Liver (tissue), 9 donors: ENCODE measurements around the gene TNRC6B. TPM values are rescaled to one million over a fixed set of nuclear protein-coding genes. Genes with fewer than 3 reads are reported as not detected.

Experiments
- DNase-seq: peaks from one replicate; pipeline ENCODE4 v3.0.0-alpha.2; 2017; ENCODE audit warnings: low spot score
- H3K27ac ChIP-seq, 2 donors: one replicate each; pipeline ENCODE4 v1.7.0; 2013; ENCODE audit warnings: inconsistent platforms in 2 of 2, low read length in 2 of 2, control low read depth in 1 of 2, low read depth in 1 of 2, mild to moderate bottlenecking in 1 of 2
- H3K27me3 ChIP-seq, 4 donors: one replicate each; pipeline versions ENCODE4 v1.6.1 to v1.7.0; 2013; ENCODE audit warnings: low read length in 3 of 4, inconsistent platforms in 1 of 4, mild to moderate bottlenecking in 1 of 4, moderate library complexity in 1 of 4; ENCODE audit not compliant: control insufficient read depth in 4 of 4, insufficient read depth in 4 of 4
- H3K36me3 ChIP-seq, 4 donors: one replicate each; pipeline versions ENCODE4 v1.6.1 to v1.7.0; 2013; ENCODE audit warnings: low read length in 3 of 4, mild to moderate bottlenecking in 3 of 4, low read depth in 1 of 4, moderate library complexity in 1 of 4; ENCODE audit not compliant: control insufficient read depth in 4 of 4, insufficient read depth in 3 of 4
- H3K4me1 ChIP-seq, 4 donors: one replicate each; pipeline versions ENCODE4 v1.6.1 to v1.7.0; 2013; ENCODE audit warnings: low read length in 3 of 4, mild to moderate bottlenecking in 3 of 4, moderate library complexity in 1 of 4; ENCODE audit not compliant: control insufficient read depth in 4 of 4, insufficient read depth in 4 of 4
- H3K4me3 ChIP-seq, 3 donors: one replicate each; pipeline versions ENCODE4 v1.6.1 to v1.7.0; 2013; ENCODE audit warnings: low read length in 3 of 3, control low read depth in 1 of 3, low read depth in 1 of 3, mild to moderate bottlenecking in 1 of 3
- H3K9ac ChIP-seq, 2 donors: one replicate each; pipeline ENCODE4 v1.7.0; 2013; ENCODE audit warnings: low read length in 2 of 2, mild to moderate bottlenecking in 2 of 2, moderate library complexity in 2 of 2, control low read depth in 1 of 2, low read depth in 1 of 2
- H3K9me3 ChIP-seq, 4 donors: one replicate each; pipeline versions ENCODE4 v1.6.1 to v1.7.0; 2013; ENCODE audit warnings: low read length in 3 of 4; ENCODE audit not compliant: control insufficient read depth in 4 of 4
- ATF3 ChIP-seq: IDR thresholded peaks from 2 replicates; pipeline ENCODE4 v1.6.1; 2016; ENCODE audit warnings: antibody characterized with exemption
- CTCF ChIP-seq: fragments of 150-350 bp; IDR thresholded peaks from 2 replicates; pipeline ENCODE4 v1.5.1; 2017; ENCODE audit warnings: improper control_type of control experiment, low read depth, low read length; ENCODE audit not compliant: missing input control
- EGR1 ChIP-seq, 2 donors: IDR thresholded peaks; 2 replicates each; pipeline ENCODE4 v1.6.1; 2016 to 2018; ENCODE audit warnings: antibody characterized with exemption in 2 of 2, low read depth in 2 of 2
- FOXA1 ChIP-seq: IDR thresholded peaks from 2 replicates; pipeline ENCODE4 v1.6.1; 2016; ENCODE audit warnings: antibody characterized with exemption
- FOXA2 ChIP-seq: IDR thresholded peaks from 2 replicates; pipeline ENCODE4 v1.6.1; 2016; ENCODE audit warnings: antibody characterized with exemption
- GABPA ChIP-seq, 2 donors: IDR thresholded peaks in 1 of 2; conservative IDR thresholded peaks in 1 of 2; 2 replicates each; pipeline ENCODE4 v1.6.1; 2016; ENCODE audit warnings: antibody characterized with exemption in 2 of 2, mild to moderate bottlenecking in 1 of 2, moderate library complexity in 1 of 2
- HNF4G ChIP-seq: IDR thresholded peaks from 2 replicates; pipeline ENCODE4 v1.6.1; 2016; ENCODE audit warnings: antibody characterized with exemption
- JUND ChIP-seq, 2 donors: IDR thresholded peaks; 2 replicates each; pipeline ENCODE4 v1.6.1; 2016; ENCODE audit warnings: antibody characterized with exemption in 2 of 2
- MAX ChIP-seq: IDR thresholded peaks from 2 replicates; pipeline ENCODE4 v1.6.1; 2016; ENCODE audit warnings: antibody characterized with exemption
- NR2F2 ChIP-seq: IDR thresholded peaks from 2 replicates; pipeline ENCODE4 v1.6.1; 2016; ENCODE audit warnings: antibody characterized with exemption
- RAD21 ChIP-seq, 2 donors: IDR thresholded peaks; 2 replicates each; pipeline ENCODE4 v1.6.1; 2016; ENCODE audit warnings: antibody characterized with exemption in 2 of 2, mild to moderate bottlenecking in 2 of 2
- REST ChIP-seq: IDR thresholded peaks from 2 replicates; pipeline ENCODE4 v1.6.1; 2016; ENCODE audit warnings: antibody characterized with exemption, mild to moderate bottlenecking
- RXRA ChIP-seq, 2 donors: IDR thresholded peaks; 2 replicates each; pipeline ENCODE4 v1.6.1; 2017 to 2018; ENCODE audit warnings: antibody characterized with exemption in 2 of 2, mild to moderate bottlenecking in 1 of 2
- SP1 ChIP-seq: IDR thresholded peaks from 2 replicates; pipeline ENCODE4 v1.6.1; 2018; ENCODE audit warnings: antibody characterized with exemption, mild to moderate bottlenecking
- TAF1 ChIP-seq: conservative IDR thresholded peaks from 2 replicates; pipeline ENCODE4 v1.6.1; 2016; ENCODE audit warnings: antibody characterized with exemption, mild to moderate bottlenecking
- YY1 ChIP-seq: IDR thresholded peaks from 2 replicates; pipeline ENCODE4 v1.6.1; 2016; ENCODE audit warnings: antibody characterized with exemption, mild to moderate bottlenecking
- ZBTB33 ChIP-seq: IDR thresholded peaks from 2 replicates; pipeline ENCODE4 v1.6.1; 2016; ENCODE audit warnings: antibody characterized with exemption
- WGBS: extraction: QIAGEN DNeasy Blood & Tissue Kit; methylation state at CpG from one replicate; pipeline ENCODE4 v1.1.7; 2013; 5-methylcytosine and 5-hydroxymethylcytosine counted together
- polyA plus RNA-seq, 2 donors: library from polyadenylated mRNA; stranded (reverse) in 1 of 2; unstranded in 1 of 2; fragments of 200-250 nt in 1 of 2; fragments of >200 nt in 1 of 2; fragmentation: Nextera tagmentation in 1 of 2; extraction: Ambion mirVana in 1 of 2; gene quantifications; one replicate each; pipeline versions ENCODE4 v1.2.1 to v1.2.3, GENCODE V29; 2013 to 2015
- total RNA-seq, 2 donors: library from RNA; depleted of rRNA; stranded (reverse); fragments of >200 nt; gene quantifications; one replicate each; pipeline ENCODE4 v1.2.3, GENCODE V29; 2014
- donor health status: healthy.
- donor health status: healthy.
- donor health status: healthy.
- donor health status: healthy.
- donor health status: healthy.

TNRC6B gene
- total and polyA plus RNA-seq, 4 donors, result 4.6 to 39.1 (median 26.4) TPM

GRCh38 chr22:40237788-40238424 is 60.2 kb downstream of the TNRC6B start:
- 92% methylated on average over 13 of the region's 13 CpGs for WGBS
- H3K9ac ChIP-seq, result no peak overlapping the region
- TF ChIP-seq CTCF, result no peak
- no peak for TF ChIP-seq SP1
- no peak for TF ChIP-seq JUND (IDR thresholded peaks at IDR 0.05)
- TF ChIP-seq FOXA1, result no peak
- no peak for TF ChIP-seq GABPA (IDR thresholded peaks at IDR 0.05 in 1 of 2, conservative IDR thresholded peaks at IDR 0.05 in 1 of 2)
- TF ChIP-seq RAD21 (IDR thresholded peaks at IDR 0.05), result no peak
- no peak for TF ChIP-seq NR2F2
- TF ChIP-seq FOXA2, result no peak
- no peak for TF ChIP-seq MAX
- no peak for TF ChIP-seq EGR1 (IDR thresholded peaks at IDR 0.05; ENCODE audit: low read depth in 2 of 2)
- no peak for TF ChIP-seq ZBTB33
- no peak for TF ChIP-seq RXRA (IDR thresholded peaks at IDR 0.05)
- TF ChIP-seq TAF1, result no peak
- TF ChIP-seq REST, result no peak
- TF ChIP-seq YY1, result no peak
- no peak for TF ChIP-seq ATF3
- TF ChIP-seq HNF4G, result no peak
- no peaks in the 10 kb centered on the region for H3K9me3 ChIP-seq
- H3K27me3 ChIP-seq, result no peaks in the 10 kb centered on the region
- no peak overlapping the region for H3K4me3 ChIP-seq
- H3K36me3 ChIP-seq, result peaks cover 0 to 4% (median 2%) of the 10 kb centered on the region in 4 donors
- no peak for DNase-seq
- no peak overlapping the region for H3K27ac ChIP-seq
- H3K4me1 ChIP-seq, result peaks cover 0 to 5% (median 0%) of the 10 kb centered on the region in 4 donors
